HL-60/S4 treated with retinoic acid at 250 ng/mL for 4 days and 3 days (cell line): ENCODE measurements around the gene KLHL34.

Experiments
- in situ Hi-C: fragments of 300-500 bp; cut with MboI; formaldehyde crosslinking; loops from 2 replicates; pipeline ENCODE4 v1.7.0; 2022; ENCODE audit warnings: low sequenced_read_pairs

The KLHL34 gene, protein sequence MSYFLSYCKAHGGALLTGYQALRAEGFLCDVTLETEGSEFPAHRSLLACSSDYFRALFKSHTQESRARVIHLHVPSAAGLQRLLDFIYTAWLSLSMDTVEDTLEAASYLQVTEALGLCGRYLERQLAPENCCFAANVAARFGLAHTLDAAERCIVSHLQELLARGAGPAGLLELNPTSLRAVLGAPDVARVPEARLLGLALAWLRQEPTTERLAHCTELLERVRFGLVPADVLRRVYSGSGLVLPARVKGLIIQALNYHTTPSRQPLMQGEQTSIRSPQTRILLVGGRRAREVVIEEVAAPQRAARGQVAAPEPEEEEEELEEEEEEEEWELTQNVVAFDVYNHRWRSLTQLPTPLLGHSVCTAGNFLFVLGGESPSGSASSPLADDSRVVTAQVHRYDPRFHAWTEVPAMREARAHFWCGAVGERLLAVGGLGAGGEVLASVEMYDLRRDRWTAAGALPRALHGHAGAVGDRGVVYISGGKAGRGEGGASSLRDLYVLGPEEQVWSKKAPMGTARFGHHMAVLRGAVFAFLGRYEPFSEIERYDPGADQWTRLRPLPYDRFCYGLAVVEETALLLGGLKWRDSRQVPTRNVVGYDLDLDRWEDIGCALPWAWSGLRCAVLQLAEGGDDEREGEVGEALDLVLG

DNA sequence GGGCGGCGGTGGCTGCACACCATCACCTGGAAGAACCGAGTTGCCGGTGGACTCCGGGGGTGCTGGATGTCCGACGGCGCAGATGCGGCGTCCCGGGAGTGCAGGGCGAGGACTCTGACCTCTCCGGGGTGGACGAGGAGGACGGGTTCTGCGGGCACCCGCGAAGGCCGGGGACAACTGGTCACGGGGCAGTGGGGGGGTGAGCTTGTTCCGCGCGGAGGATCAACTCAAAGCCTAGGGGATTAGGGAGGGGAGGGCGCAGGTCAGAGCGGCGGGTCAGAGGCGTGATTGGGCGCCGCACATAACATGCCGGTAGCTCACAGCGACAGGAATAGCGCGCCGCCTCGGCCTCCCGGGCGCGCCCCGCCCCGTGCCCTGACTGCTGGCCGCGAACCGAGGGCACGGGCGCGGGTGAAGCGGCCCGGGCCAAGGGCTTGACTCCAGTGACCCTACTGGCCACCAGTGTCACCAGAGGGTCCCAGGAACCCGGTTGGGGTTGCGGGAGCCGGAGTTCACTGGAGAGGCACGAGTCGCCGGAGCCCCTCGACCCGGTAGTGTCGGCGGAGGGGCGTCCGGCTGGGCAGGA, at the start of gene KLHL34:
Gene KLHL34, minus strand, starts transcription at position 179 of the 586 bp plus-strand sequence. CDS start 542 bp downstream, outside the sequence.
- in situ Hi-C loops = no loop called here

DNA sequence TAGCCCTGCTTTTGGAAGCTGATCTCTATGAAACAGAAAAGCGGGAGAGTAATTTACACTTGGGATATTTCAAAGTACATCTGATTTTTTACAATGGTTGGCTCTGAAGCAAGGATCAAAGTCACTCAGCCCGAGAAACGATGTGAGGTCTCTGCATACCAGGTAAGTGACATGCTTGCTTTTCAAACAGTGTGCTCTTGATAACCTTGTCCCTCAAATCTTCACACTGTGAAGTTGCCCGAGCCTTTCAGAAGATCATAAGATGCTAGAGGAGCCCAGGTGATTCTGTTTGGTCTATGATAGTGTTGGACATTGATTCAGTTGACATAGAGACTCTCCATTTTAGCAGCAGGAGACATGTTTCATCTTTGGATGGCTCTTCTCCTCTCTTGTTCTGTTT, 47.1 kb upstream of the KLHL34 start:
- in situ Hi-C loops = no loop called here

DNA sequence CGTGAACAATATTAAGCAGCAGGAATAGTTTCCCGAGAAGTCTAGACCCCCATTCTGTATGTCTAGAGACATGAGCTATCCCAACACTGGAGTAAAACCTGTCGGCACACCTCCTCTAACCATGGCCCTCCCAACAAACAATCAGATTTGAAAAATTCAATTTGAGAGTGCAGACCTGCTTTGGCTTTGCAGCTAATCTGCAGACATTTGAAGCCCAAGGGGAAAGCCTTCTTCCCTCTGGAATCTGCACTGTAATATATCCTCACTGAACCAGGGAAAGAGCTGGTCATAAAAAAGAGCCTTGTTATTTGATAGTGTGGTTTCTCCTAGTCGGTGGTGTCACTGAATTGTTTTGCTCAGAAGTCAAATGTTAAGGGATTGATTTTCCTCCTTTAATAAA, 44.6 kb upstream of the KLHL34 start:
- in situ Hi-C loops = no loop called here

DNA sequence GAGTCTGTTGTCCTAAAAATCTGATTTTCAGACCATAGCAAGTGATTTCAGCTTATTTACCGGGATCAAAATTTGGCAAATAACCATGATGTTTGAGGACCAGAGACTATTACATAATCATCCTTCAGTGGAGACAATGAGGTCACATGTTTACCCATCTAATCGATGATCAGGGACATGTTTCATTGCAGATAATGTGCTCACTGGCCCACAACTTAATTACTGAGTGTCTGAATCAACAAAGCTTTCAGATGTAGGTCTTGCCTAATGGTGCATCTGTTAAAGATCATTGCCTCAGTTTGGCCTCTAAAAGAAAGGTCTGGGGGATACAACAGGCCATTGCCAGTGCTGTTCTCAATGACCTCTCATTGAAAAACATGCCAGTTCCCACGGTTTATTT, 42.8 kb upstream of the KLHL34 start:
- in situ Hi-C loops = no loop called here

DNA sequence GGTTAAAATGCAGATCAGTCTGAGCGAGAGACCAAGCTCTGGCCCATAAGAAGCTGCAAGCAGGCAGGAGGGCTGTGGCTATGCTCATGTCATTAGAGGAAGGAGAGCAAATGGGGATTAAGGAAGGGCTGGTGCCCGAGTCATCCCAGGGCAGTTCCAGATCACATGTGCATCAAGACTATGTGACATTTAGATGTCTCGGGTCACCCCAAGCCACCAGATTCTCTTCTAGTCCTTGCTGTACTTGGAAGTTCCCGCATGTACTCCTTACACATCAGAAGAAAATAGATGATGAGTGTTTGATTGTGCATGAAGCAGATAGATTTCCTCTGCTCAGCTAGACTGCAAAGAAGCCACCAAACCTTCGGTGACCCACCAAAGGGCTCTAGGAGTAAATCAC, 42.1 kb upstream of the KLHL34 start:
- in situ Hi-C loops = no loop called here

DNA sequence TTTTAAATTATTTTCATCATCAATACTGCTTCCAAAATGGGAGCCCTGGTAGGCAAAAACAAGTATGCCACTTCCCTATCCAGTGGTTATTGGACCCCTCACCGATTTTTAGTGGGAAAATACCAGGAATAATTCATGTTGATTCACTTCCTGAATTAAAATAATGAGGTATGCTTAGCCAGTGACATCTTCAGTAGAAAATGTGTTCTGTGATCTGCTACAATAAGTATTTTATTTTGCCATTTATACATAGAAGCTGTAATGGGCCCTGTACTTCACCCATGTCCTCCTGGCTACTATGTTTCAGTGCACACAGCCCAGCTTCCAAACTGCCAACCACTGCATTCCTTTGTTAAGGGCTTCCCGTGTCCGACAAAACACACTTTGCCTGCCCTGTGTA, 41.0 kb upstream of the KLHL34 start:
- in situ Hi-C loops = no loop called here

DNA sequence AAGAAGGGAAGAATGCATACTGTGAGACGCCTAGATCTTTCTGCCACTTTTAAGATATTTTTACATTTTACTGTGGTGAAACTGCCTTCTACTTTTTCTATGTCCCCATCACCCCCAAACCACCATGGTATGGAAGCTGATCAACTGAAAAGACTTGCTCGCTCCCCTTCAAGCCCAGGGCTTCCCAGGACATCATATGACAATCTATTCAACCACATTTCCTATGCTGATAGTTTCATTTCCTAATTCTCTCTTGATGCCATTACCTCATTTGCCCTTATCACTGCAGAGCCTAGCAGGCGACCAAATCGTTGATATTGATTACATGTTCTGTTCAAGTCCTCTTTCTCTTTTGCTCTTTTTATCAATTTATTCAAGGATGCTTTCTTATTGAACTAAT, 40.1 kb upstream of the KLHL34 start:
- in situ Hi-C loops = no loop called here

DNA sequence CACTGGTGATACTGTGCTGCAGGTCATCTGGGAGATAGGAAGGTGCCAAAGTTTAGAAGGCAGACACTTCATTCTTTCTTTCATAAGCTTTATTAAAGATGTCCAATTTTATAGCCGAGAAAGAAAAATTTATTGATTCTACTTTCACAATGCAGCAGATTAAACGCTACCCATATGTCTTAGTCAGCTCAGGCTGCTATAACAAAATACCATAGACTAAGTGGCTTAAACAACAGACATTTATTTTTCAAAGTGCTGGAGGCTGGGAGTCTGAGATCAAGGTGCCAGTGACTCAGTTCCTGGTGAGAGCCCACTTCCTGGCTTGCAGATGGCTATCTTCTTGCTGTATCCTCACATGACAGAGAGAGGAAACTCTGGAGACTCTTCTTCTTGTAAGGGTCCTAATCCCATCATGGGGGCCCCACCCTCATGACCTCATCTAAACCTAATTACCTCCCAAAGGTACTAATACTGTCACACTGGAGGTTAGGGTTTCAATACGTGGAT, 33.4 kb upstream of the KLHL34 start:
- in situ Hi-C loops = no loop called here

DNA sequence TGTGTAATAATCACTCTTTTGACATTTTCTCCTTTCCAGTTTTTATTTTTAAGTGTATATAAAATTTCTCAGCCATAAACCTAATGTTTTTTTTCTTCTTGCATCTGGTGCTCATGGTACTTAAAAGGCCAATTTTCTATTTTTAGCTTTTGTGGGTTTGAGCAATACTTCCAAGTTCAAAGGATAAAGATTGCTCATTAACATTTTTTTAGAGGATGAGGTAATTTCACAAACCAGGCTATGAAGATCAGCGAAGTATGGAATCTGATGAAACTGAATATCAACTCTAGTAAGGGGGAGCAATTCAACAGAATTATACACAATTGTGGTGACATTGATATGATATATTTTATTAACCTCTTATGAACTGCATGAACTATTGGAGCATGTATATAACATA, 25.8 kb upstream of the KLHL34 start:
- in situ Hi-C loops = no loop called here

DNA sequence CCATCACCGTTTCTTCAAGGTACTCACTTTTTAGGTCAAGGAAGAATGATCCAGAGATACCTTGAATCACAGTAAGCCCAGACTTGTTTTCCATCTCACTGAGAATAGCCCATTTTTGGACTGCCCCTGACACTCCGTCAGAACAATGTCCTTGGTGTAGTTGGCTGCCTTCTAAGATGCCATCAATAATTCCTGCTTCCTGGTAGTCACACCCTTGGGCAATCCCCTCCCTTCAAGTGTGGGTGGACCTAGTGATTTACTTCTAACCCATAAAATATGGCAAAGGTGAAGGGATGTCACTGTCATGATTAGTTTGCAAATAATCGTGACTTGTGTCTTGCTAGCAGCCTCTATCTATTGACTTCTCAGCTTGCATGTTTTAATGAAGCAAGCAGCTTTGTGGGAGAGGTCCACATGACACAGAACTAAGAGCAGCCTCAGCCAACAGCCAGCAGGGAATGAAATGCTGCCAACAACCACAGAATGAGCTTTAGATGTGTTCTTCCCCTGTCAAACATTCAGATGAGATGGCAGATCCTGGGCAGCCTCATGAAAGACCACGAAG, 20.0 kb upstream of the KLHL34 start:
- in situ Hi-C loops = no loop called here

DNA sequence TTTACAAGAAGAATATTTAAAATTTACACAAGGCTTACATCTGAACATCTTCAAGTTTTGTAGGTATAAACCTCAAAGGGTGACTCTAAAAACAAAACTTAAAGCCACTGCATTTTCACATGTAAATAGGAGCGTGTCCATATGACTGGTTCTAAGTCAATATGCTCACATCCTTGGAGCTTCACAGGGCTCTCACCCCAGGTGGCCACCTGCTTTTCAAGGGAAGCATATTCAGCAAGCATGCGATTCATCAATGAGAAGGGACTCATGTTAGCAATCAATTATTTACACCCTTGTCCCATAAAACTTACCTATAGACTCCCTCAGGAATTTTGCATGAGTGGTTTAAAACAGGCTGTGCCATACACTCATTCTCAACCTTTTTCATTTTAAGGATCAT, 17.8 kb upstream of the KLHL34 start:
- in situ Hi-C loops = no loop called here

DNA sequence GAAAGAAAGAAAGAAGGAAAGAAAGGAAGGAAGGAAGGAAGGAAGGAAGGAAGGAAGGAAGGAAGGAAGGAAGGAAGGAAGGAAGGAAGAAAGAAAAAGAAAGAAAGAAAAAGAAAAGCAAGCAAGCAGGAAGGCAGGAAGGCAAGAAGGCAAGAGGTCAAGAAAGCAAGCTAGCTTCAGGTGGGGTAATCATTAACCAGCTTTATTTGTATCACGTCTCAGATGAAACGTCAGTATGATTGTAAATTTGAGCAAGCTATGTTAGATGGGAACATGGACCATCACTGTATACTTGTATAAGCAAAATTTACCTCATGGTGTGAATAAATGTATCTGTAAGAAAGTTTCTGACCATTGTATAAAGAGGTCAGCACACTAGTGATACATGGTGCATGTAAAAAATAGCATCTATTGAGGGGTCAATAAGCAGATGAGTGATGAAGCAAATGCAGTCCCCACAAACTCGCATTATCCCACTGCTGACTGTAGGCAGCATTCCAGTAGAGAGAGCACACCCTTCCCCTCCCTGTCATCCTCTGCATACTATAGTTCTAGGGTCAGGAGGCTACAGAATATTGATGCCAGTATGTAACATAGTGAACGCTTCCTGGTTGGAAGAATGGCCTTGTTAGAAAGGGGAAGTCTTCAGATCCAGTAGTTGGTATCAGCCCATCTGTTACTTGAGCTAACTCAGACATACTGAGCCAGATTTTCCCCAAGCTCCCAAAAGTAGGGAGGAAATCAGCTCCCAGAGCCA, 16.5 kb upstream of the KLHL34 start:
- in situ Hi-C loops = no loop called here

DNA sequence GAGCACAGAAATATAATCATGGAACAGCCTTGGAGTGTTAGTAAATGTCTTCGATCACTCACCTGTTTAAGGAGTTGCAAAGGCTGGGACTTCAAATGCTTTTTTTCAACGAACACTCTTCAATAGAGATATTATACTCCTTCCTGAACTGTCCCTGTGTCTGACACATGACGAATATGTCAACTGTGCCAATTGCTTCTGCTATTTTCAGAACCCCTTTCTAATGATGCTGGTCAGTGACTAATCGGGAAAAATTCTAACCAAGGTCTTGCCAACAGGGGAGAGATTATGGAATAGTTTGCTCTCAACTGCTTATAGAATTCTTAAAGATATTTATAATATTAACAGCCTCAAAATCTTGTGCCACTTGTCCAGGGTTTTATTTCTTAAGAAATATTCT, 8.5 kb upstream of the KLHL34 start:
- in situ Hi-C loops = no loop called here

DNA sequence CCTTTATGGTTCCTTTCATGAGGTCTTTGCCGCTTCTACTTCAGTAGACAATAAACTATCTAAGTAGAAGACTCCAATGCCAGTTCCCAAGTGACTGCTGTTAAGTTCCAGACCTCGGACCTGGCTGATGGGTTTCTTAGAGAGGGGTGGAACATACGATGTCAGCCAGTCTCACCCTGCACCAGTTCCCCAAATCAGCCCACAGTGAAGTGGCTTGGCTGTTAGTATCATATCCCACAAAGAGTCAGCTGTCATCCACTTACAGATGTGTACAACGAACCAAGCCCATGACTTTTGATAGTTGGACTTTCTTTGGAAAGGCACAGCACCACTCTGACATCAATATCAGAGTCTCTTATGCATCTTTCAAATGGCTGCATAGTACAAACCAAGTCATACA, 8.1 kb upstream of the KLHL34 start:
- in situ Hi-C loops = no loop called here

DNA sequence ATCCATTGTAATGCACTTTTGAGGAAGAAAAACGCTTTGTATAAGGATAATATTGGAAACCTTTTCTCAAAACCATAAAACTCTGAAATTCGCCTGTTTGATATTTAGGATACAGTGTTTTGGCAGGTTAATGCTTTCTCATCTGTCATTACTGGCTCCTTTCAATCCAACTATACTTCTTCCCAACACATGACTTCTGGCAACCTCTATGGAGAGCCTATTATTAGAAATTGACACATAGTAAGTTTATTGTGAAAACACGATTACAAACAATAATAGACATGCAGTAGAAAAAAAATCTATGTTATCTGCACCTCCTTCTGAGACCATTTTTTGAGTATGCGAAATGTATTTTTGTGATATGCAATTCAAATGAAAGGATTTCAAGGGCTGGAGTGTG, 4.6 kb upstream of the KLHL34 start:
- in situ Hi-C loops = no loop called here

DNA sequence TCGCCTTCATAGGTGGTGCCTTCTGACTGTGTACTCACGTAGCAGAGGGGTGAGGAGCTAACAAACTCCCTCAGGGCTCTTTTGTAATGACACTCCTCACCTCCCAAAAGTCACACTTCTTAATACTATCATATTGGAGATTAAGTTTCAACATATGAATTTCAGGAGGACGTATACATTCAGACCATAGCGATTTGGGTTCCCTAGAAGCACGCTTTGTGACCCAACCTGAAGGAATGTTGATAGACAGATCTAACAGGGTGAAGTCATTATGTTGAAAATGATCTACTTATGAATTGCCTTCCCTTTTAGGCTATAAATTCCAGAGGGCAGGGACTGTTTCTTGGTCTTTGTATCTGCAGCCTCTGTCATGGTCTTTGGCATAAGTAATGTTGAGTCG, 3.2 kb upstream of the KLHL34 start:
- in situ Hi-C loops = no loop called here

DNA sequence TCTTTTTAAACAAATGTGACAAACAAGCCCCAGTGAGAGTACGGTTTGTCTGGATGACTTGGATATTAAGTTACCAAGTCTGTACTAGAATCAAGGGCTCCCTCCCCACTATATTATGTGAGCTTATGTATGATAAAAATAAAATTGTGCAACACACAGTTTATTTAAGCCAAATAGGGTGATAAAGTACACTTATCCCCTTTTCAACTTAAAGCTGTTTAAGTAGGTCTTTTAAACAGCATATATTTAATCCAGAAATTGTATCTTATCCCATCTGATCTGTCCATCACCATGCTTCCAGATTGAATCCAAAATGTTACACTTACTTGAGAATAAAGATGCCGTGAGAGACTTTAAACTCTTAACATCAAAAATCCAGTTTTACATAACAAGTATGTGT, 2.0 kb upstream of the KLHL34 start:
- in situ Hi-C loops = no loop called here

DNA sequence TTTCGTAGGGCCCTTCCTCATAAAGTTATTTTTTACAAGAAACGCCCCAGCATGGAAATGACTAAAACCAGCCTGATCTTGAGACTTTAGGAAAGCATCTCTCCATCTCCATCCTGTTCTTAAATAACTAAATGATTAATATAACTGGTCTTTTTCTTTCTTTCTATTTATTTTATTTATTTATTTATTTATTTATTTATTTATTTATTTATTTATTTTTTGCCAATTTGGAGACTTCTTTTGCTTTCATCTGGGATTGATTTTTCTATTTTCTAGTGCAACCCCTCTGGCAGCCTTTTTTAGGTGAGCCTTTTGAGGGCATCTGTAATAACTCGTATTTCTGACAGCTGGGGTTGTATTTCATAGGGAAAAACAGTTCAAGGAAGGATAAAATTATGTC, 1.2 kb upstream of the KLHL34 start:
- in situ Hi-C loops = no loop called here

DNA sequence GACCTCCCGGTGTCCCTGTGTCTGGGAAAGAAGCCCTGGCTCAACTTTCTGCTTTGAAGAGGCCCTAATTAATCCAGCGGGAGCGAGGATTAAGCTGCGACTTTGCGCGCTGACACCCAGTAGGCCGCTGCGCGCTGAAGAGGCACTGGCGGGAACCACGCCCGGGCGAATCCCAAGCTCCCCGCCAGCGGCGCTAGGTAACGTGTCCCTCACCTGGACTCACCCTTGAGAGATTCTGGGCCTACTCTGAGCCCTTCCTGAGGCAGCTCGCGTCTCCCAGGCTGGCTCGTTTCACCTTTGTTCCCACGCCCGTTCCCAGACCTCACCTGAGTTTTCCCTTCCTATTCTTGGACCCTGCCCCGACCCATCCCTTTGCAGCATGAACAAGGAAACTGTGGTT, 616 bp upstream of the KLHL34 start:
- in situ Hi-C loops = no loop called here

DNA sequence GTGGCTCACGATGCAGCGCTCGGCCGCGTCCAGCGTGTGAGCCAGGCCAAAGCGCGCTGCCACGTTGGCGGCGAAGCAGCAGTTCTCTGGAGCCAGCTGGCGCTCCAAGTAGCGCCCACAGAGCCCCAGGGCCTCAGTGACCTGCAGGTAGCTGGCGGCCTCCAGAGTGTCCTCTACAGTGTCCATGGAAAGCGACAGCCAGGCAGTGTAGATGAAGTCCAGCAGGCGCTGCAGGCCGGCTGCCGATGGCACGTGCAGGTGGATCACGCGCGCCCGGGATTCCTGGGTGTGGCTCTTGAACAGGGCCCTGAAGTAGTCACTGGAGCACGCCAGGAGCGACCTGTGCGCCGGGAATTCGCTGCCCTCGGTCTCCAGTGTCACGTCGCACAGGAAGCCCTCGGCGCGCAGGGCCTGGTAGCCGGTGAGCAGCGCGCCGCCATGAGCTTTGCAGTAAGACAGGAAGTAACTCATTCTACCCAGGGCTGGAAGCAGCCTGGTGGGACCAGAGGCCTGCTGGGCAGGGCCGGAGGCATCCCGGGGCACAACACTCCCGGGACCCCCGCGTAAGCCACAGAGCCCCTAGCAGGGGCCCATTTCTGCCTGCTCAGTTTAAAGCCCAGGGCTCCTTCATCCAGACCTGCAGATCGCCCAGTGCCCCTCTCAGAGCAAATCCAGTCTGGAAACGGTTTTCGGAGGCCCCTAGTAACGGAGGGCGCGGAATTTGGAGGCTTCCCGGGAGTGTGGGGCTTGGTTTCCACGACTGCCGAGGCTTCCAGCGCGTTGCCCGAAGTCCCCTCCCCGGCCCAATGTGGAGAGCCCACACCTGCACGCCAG, 595 bp downstream of the KLHL34 start:
- in situ Hi-C loops = no loop called here
